CD4-positive, alpha-beta T cell treated with Interleukin-17A for 1 hour (primary cell): Measurements from ENCODE around the gene HS3ST2.
"Not testable (repeated sequence)": the region's sequence is repeated elsewhere in the genome, so short reads cannot be mapped to it uniquely, and the experiment has no call there.

Source experiments
- DNase-seq: peaks from one replicate; pipeline ENCODE4 v3.0.0-alpha.2; 2020

HS3ST2 gene

DNA sequence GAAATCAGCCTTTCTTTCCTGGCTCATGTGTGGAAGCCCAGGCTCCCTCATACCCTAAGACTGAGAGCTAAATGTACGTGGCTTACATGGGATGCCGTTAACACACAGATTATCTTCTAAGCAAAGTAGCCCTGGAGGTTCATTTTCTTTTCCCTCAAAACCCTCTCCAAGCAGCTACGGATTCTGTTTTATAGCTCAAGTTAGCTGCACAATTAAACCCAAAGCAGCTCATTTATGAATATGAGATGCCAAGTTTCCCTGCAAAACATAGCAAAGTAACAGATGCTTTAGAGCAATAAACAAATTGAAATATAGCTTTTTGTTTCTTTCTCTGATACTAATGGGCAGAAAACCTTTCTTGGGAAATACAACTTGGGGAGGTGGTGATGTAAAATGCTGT lies 72.0 kb downstream of the HS3ST2 start:
- no peak for DNase-seq

DNA sequence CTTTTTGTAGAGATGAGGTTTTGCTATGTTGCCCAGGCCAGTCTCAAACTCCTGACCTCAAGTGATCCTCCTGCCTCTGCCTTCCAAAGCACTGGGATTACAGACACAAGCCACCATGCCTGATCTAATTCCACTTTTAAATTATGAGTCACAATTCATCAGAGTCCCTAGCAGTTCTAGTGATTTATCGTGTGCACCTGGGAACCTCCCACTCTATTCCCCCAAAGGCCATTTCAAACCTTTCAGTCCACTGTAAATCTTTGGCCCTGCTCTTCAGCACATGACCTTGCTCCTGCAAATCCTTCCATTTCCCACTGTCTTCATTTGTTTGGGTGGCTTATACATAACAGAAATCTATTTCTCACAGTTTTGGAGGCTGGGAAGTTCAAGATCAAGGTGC lies 73.0 kb downstream of the HS3ST2 start:
- no peak for DNase-seq

DNA sequence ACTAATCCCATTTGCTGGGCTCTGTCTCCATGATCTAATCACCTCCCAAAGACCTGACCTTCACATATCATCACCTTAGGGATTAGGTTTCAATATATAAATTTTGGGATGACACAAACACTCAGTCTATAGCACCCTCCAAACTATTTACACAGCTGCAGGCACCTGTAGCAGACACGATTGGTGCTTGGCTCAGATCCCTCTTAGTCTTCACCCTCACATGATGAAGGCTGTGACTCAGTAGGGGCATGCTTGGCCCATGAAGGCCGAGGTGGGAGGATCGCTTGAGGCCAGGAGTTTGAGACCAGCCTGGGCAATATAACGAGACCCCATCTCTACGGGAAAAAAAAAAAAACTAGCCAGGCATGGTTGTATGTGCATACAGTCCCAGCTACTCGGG lies 73.5 kb downstream of the HS3ST2 start:
- DNase-seq: no peak

DNA sequence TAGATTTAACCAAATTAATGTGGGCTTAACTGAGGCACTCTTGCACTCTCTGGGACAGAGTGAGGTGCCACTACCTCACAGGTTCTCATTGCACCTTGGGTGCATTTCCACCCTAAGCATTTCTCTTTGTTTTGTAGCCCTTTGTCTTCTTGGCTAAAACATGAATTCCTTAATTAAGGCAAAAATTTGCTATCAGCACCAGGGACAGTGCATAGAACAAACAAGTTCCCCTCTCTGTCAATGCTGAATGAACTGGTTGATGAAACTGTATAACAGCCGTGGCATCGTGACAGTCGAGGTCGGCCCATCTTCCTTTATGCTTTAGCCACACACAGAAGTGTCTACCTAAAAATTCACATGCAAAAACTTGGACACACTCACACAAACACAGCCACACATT lies 74.8 kb downstream of the HS3ST2 start:
- DNase-seq: no peak

DNA sequence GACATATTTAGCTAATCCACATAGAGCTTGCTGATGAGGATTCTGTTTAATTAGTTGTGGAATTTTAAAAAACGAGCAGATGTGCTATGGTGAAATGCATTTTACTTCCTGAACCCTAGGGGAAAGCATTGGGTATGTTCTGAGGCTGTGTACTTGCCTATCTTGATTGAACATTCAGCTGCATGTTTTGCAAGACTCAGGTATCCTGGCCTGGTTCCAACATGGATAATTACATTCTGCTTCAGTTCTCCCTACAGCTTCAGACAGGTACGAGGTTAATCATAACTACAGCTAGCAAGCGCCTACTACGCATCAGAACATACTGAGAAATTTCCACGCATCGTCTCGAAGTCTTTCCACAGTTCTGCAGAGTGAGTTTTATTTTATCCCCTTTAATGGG lies 77.0 kb downstream of the HS3ST2 start:
- no peak for DNase-seq

DNA sequence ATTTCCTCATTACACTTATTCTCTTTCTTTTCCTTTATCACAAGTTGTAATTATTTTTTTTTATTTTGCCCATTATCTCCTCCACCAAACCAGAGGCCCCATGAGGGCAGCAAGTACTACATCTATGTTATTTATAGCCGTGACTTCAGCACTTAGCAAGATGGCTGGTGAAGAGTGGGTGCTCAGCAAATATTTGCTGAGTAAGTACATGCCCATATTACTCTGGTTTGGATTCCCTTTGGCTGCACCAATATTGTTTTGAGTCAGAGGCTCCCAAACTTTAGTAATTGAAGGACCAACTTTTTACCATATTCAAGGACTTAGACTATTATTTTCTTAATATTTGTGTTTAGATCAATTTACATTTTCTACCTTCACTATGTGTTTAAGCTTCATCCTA lies 83.2 kb downstream of the HS3ST2 start:
- DNase-seq: no peak

DNA sequence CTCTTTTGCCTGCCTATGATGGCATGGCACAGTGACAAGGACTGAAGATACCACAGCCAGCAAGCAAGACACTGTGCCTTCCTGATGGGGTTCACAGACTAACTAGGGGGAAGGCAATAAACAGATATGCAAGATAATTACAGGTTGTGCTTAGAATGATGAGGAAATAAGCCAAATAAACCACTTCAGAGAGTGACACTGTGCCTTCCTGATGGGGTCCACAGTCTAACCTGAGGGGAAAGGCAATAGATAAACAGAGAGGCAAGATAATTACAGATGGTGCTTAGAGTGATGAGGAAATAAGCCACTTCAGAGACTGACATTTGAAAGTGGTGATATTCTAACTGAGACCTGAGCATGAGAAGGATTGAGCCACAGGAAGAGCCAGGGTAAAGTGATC lies 84.2 kb downstream of the HS3ST2 start:
- no peak for DNase-seq

DNA sequence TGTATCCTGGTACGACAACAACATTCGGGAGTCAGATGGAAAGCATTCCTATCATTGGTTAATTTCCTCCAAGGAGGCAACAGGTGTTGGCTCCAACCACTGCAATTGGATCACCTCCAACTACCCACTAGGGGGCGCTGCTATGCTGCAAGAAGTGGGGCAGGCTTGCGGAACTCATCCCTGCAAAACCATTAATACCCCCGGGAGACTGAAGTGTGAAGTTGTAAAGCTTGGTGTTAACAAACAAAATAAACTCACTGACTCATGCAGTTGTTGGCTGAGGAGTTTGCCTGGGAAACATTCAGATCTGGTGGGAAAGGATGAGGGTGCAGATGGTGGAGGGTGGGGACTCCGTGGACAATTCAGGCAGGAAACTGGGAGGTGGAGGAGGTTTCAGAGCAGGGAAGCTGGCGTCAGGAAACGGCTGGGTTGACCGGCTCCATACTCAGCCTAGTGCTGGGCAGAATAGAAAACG lies 84.9 kb downstream of the HS3ST2 start:
- peak; percentile 33 for DNase-seq

DNA sequence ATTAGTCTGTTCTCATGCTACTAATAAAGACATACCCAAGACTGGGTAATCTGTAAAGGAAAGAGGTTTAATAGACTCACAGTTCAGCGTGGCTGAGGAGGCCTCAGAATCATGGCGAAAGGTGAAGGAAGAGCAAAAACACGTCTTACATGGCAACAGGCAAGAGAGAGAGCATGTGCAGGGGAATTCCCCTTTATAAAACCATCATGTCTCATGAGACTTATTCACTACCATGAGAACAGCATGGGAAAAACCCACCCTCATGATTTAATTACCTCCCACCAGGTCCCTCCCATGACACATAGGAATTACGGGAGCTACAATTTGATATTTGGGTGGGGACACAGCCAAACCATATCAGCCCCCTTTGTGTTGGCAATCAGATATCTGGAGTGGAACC lies 85.6 kb downstream of the HS3ST2 start:
- DNase-seq: not testable (repeated sequence)

DNA sequence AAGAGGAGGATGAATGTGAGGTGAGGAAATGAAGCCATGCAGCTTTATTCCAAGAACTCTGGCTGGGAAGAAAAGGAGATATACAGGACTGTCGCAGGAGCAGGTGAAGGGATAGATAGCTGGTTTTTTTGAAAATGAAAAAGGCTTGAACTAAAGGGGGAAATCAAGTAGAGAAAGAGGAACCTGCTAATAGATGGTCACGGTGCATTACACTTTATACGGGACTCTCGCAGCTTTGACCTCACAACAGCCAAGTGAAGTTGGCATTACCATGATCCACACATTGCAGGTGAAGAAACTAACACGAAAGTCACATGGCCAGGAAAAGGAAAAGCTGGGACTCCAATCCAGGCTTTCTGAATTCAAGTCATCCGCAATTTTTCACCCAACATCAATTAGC lies 86.9 kb downstream of the HS3ST2 start:
- no peak for DNase-seq

DNA sequence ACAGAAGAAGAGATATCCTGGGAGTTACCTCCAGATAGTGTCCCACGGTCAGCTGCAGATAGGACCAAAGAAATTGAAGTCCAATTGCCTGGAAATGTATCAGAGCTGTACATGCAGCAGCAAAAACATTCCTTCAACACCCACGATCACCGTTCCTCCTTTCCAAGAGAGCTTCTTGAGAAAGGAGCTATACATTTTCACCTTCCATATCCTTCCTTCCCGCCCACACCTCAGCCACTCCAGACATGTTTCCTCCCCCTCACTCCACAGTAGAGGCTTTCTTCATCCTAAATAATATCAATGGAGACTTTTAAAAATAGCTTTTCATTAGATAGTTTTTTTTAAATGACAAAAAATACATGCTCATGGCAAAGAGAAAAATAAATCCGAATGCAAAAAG lies 87.6 kb downstream of the HS3ST2 start:
- no peak for DNase-seq

DNA sequence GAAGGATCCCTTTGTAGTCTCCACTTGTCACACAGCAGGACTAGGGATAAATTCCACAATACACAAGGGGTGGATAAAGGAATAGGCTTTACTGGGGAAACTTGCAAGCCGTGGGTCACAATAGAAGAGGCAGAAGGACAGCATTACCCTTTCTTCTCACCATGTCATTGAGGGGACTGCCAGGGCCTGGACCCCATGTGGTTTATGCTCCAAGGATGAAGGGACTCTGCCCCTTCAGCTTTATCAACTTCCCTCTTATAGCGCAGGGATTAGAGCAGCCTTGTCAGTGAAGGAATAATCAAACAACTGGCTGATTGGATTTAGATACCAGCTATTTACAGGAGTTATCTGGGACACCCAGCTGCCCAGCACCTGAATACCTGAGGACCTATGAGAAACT lies 89.8 kb downstream of the HS3ST2 start:
- no peak for DNase-seq

DNA sequence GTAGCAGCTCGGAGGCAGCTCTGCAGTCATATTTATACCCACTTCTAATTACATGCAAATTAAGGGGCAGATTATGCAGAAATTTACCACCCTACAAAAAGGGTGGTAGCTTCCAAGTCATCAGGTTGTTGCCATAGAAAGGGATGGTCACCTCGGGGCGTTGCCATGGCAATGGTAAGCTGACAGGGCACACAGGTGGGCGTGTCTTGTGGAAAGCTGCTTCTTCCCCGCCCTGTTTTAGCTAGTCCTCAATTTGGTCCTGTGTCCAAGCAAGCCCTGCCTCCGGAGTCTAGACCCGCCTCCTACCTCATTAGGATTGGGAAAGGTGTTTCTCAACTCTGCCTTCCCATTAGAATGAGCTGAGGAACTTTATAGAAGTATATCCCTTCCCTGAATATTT lies 98.7 kb downstream of the HS3ST2 start:
- no peak for DNase-seq

DNA sequence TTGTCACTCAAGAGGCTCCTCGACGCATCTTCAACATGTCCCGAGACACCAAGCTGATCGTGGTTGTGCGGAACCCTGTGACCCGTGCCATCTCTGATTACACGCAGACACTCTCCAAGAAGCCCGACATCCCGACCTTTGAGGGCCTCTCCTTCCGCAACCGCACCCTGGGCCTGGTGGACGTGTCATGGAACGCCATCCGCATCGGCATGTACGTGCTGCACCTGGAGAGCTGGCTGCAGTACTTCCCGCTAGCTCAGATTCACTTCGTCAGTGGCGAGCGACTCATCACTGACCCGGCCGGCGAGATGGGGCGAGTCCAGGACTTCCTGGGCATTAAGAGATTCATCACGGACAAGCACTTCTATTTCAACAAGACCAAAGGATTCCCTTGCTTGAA lies 101.0 kb downstream of the HS3ST2 start:
- DNase-seq: no peak

DNA sequence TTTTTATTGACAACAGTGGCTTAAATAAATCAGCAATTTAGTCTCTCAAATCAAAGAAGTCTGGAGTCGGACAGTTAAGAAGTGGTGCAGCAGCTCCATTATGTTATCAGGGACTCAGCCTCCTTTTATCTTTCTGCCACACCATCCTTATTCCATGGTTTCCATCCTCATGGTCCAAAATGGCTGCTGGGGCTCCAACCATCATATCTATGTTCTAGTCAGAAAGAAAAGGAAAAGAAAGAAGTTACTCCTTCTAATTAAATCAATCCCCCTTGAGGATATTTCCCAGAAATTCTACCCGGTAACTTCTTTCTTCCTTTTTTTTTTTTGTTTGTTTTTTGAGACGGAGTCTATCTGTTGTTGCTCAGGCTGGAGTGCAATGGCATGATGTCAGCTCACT lies 109.5 kb downstream of the HS3ST2 start:
- no peak for DNase-seq

DNA sequence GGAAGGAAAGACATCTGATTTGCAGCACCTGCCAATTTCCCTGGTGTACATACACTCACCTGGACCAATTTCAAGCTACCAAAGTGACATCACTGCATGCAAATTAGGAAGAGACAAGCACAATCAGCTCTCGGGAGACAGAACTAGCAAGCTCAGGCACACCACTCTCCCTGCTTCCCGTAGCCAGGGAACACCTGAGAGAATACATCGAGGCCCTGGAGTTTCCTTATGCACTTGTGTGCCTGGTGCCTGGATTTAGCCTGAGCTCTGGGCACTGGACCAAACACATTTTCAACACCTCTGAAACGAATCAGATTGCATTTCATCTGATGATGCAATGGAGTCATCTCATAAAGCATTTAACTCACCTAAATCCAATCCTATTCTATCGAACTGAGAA lies 110.5 kb downstream of the HS3ST2 start:
- no peak for DNase-seq

DNA sequence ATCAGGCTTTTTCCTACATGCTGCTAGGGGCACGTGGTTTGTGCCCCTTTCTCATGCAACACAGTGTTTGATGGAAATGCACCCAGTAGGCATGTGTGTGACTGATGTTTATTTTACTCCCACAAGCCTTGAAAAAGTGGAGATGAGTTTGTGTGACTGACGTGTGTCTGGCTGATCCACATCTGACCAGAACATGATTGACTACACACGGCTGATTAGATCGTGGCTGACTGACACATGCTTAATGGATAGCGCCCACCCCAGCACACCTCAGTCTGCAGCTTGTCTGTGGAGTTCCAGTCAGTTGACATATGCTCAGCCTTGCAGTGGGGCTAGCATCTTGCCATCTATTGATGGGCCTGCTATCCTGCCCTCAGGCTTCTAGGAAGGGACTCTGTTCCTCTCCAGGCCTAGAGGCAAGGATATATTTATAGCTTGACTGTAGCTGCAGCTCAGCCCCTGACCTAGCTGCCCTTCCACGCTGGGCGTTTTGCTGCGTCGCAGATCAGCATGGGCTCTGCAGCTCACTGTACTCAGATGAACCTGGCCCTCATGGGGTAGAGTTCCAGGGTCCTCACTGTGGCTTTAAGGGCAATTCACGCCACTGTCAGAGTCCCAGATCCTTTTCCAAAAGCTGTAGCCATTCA lies 112.3 kb downstream of the HS3ST2 start:
- DNase-seq: no peak

DNA sequence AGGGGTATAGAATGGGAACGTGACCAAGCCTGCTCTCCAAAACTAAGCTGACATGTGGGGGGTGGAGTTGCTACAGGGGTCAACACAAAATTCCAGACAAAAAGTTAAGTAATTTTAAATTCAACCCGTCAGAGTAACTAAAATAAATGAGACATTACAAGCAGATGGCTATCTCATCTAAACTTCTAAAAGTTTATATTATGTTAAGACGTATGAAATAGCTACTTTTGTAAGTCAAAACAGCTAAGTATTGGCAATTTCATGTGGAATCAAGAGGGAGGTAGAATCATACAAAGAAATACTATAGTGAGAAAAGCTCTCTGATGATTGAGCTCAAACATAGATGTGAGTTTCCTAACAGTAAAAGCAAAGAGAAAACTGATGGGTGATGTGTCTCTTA lies 113.3 kb downstream of the HS3ST2 start:
- DNase-seq: no peak

DNA sequence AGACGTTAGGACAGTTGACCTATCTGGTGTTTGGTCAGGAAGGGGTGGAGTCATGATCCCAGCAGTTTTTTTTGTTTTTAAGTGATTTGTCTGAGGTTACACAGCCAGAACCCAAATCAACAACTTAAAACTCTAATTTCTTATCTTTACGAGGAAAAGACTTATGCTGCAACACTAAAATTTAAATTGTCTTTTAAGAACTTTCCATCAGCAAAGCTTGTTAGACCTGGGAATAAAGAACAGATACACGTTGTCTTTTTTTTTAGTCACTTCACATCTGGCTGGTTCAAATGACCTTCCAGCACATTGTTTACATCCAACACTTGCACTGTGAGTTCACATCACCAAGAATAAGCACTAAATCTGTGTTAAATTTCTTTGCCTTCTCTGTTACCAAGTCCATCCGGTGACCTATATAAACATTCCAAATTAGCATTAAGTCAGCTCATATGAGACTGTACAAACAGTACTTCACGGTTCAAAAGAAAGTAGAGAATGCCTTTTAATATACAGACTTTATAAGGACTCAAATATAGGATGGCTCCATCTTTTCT lies 115.0 kb downstream of the HS3ST2 start:
- DNase-seq: no peak

DNA sequence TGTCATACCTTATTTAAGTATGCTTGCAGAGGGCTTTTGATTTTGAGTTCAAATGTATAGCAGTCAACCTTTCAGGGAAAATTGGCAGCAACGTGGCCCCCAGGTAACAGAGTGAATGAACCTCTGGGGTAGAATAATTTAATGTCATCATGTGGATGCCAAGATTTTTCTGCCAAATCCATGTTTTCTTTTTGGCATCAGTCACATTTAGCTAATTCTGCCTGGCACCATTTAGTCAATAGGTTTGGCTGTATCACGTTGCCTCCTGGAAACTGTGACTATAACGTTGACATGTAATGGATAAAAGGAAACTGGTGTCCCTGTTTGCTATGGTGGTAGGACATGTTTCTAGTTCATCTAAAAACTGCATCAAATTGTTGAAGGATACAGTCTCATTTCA lies 115.5 kb downstream of the HS3ST2 start:
- DNase-seq: no peak

DNA sequence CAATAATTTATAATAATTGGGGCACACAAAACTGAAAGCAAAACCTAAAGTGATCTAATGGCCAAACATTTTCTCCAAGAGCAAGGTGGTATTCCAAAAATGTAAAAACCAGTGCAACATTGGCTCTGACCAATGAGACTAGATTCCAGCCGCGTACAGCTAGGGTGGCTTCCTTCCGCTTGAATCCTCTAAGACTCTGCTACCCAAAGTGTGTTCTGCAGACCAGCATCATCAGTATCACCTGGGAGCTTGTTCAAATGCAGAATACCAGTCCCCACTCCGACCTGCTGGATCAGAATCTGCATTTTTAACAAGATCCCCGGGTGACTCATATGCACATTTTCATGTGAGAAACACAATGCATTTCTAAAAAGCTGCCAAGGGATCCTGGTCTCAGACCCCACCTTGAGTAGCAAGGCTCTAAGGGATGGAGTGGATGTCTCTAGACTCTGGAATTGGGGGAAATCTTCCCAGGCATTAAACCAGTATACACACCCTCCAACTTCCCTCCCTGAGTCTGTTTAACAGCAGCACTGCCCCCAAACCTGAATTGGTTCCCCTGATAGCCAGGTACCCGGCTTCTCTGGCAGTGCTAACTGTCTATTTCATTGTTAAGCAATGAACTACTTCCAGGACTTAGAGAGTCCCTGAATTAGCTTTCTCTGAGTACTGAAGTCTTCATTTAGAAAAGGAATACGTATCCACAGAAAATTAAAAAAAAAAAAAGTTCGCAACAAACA lies 118.2 kb downstream of the HS3ST2 start:
- DNase-seq: no peak

DNA sequence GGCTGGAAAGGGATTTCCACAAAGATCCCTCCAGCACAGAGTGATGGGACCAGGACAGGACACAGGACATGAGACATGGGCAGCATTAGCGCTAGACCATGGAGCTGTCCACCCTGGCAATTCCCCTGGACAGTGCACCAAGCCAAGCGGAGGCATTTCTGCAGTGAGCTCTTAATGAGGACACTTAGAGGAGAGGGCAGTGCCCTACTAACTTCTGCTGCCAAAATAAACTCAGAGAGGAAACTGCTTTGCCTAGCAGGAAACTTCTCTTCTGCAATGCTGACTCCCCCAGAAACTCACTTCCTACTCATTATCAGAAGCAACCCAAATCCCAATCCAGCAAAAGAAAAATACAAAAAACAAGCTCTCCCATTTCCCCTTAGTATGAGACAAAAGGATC lies 119.2 kb downstream of the HS3ST2 start:
- no peak for DNase-seq

DNA sequence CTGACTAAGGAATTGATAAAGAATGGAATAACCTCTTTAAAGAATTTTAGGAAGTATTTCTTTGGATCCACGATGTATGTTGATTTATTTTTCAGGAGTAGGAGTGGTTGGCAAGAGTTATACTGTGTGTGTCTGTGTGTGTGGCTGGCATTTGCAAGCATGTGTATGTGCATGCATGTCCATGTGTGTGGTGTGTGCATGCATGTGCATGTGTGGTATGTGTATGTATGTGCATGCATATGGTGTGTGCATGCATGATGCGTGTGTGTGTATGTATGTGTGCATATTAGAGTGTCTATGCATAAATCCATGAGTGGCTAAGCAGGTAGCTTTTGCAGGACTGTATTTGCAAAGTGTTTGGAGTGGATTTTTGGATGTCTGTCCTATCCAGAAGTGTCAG lies 120.8 kb downstream of the HS3ST2 start:
- DNase-seq: no peak

DNA sequence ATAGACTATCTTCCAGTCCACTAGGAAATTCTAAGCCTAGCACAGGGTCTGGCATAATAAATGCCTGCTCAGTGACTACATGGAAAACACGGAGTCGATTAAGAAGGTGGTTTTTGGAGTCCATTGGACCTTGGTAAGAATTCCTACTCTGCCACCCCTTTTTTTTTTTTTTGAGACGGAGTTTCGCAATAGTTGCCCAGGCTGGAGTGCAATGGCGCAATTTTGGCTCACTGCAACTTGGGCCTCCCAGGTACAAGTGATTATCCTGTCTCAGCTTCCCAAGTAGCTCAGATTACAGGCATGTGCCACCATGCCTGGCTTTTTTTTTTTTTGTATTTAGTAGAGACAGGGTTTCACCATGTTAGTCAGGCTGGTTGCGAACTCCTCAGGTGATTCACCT lies 123.2 kb downstream of the HS3ST2 start:
- no peak for DNase-seq

DNA sequence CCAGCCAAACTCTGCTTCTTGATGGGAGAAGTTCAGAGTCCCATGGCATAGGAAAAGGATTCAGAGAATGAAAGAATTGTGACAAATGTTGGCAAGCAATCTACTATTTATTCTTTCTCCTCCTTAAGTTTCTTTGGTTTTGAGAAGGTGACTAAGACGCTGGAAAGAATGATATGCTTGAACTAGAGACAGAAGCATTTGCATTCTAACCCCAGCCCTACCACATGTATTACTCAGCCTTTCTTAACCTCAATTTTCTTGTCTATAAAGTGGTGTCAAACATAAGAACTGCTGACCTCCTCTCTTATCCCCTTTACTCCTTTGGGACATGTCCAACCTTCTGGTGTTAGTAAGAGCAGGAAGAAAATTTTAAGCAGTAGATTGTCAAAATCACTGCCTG lies 124.7 kb downstream of the HS3ST2 start:
- no peak for DNase-seq
